Measurements from ENCODE around the gene SMIM30. TPM values are rescaled to one million over a fixed set of nuclear protein-coding genes. Genes with fewer than 3 reads are reported as not detected.

SMIM30 gene
- total RNA-seq, 1 experiment from 2014 or later: 32.3 TPM

DNA sequence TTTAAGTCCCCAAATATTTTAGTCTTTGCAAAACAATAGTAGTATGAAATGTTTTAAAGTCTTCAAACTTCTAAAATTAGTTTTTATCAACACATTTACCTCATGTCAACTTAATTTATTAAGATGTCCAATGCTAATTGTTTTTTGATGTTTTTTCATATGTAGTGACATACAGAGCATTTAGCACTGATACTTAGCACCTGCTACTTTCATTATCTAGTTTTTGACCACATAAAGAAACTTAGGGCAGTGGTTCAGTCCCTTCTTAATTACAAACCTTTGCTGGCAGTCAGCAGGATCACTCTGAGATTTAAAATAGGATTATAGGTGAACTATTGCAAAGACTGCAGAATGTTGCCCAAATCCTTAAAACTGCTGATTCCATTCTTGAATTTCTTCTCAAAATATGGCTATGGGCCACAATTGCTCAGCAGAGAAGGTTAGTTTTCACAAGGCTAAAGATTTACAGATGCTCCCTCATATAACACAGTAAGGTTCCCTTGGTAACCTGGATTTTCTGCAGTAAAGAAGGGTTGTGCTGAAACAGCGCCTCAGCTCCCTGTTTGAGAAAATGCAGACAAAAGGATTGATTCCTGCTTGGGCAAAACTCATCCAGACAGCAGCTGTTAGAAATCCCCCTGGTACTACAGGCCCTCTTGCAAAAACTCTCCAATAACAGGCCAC is 35.1 kb downstream of the SMIM30 start:
- BruUV-seq (replicated peaks): no TSS peak
- DNase-seq (ENCODE audit: unreplicated experiment): no peak
- Mint-ChIP-seq H3K9me3 (ENCODE audit: unreplicated experiment) (no peaks in the 10 kb centered on the region), H3K4me3 (ENCODE audit: unreplicated experiment) (no peak overlapping the region), H3K27me3 (ENCODE audit: insufficient read depth, unreplicated experiment) (peaks cover 11% of the 10 kb centered on the region), H3K4me1 (ENCODE audit: insufficient read depth, unreplicated experiment) (no peaks in the 10 kb centered on the region), H3K27ac (ENCODE audit: low read depth, unreplicated experiment) (no peak overlapping the region), H3K36me3 (ENCODE audit: insufficient read depth, unreplicated experiment) (no peaks in the 10 kb centered on the region)
- POLR2A ChIA-PET: no interaction called here
- CTCF ChIA-PET: no interaction called here
- TF ChIP-seq, protein P1, sequence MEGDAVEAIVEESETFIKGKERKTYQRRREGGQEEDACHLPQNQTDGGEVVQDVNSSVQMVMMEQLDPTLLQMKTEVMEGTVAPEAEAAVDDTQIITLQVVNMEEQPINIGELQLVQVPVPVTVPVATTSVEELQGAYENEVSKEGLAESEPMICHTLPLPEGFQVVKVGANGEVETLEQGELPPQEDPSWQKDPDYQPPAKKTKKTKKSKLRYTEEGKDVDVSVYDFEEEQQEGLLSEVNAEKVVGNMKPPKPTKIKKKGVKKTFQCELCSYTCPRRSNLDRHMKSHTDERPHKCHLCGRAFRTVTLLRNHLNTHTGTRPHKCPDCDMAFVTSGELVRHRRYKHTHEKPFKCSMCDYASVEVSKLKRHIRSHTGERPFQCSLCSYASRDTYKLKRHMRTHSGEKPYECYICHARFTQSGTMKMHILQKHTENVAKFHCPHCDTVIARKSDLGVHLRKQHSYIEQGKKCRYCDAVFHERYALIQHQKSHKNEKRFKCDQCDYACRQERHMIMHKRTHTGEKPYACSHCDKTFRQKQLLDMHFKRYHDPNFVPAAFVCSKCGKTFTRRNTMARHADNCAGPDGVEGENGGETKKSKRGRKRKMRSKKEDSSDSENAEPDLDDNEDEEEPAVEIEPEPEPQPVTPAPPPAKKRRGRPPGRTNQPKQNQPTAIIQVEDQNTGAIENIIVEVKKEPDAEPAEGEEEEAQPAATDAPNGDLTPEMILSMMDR (IDR thresholded peaks at IDR 0.05; ENCODE audit: unreplicated experiment): no peak
- intact Hi-C loops (cut with micrococcal nuclease): no loop called here

DNA sequence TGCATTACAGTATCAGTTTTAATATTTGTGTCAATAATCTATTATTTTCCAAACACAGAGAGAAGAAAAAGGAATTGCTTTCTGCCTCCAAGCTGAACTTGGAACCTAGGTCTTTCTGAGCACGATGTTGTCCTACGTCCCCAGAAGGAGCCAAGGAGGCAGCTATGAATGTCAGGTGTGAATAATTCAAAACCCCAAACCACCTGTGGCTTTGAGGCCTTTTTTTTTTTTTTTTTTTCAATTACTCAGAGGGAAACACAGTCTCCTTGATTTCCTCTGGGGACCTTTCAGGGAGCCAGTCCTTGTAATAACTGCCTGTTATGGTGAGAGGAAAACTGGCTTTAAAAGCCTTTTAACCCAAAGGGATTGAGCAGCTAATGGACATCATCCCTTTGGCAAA is 40.0 kb downstream of the SMIM30 start:
- H3K27me3 Mint-ChIP-seq (ENCODE audit: insufficient read depth, unreplicated experiment): no peaks in the 10 kb centered on the region
- H3K36me3 Mint-ChIP-seq (ENCODE audit: insufficient read depth, unreplicated experiment): no peaks in the 10 kb centered on the region

DNA sequence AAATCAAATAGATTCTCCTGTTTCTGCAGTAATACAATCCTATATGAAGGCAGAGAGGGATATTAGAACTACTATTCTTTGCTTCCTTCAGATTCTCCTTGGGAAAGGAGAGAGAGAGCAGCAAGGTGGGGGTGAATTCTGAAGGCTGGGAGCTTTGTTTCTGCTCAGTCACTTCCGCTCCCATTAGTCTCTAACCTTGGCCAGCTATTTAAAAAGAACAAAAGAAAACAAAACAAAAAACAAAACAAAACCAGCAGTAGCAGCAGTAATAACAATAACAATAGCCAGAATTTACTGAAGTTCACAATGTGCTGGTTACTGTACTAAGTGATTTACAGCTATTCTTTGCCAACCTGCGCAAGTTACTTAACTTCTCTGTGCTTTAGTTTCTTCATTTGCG is 41.7 kb downstream of the SMIM30 start:
- no peak for DNase-seq (ENCODE audit: unreplicated experiment)
- no peaks in the 10 kb centered on the region for H3K27me3 Mint-ChIP-seq (ENCODE audit: insufficient read depth, unreplicated experiment)
- no TSS peak for BruUV-seq (replicated peaks)
- ChIA-PET POLR2A (interaction anchor here (1.0 kb wide), 1 partner anchor 23 kb away, joined by 3 read pairs; no protein-coding TSS in a partner anchor), CTCF (interaction anchor here (0.6 to 1.1 kb wide), 5 partner anchors 9 to 224 kb away, joined by 3 read pairs; partner anchors contain the start of gene GPR85)
- TF ChIP-seq, protein P1 (IDR thresholded peaks at IDR 0.05; ENCODE audit: unreplicated experiment): no peak
- no peak overlapping the region for H3K27ac Mint-ChIP-seq (ENCODE audit: low read depth, unreplicated experiment)
- intact Hi-C loops (cut with micrococcal nuclease): no loop called here
- H3K9me3 Mint-ChIP-seq (ENCODE audit: unreplicated experiment): no peaks in the 10 kb centered on the region
- H3K36me3 Mint-ChIP-seq (ENCODE audit: insufficient read depth, unreplicated experiment): no peaks in the 10 kb centered on the region
- no peaks in the 10 kb centered on the region for H3K4me1 Mint-ChIP-seq (ENCODE audit: insufficient read depth, unreplicated experiment)
- no peak overlapping the region for H3K4me3 Mint-ChIP-seq (ENCODE audit: unreplicated experiment)

More for the DNA sequence above, 40.0 kb downstream of the SMIM30 start:
- TF ChIP-seq, protein P1 (IDR thresholded peaks at IDR 0.05; ENCODE audit: unreplicated experiment): no peak
- H3K27ac Mint-ChIP-seq (ENCODE audit: low read depth, unreplicated experiment): no peak overlapping the region
- no peak overlapping the region for H3K4me3 Mint-ChIP-seq (ENCODE audit: unreplicated experiment)
- no peak for DNase-seq (ENCODE audit: unreplicated experiment)
- ChIA-PET POLR2A (no interaction called here), CTCF (no interaction called here)
- no peaks in the 10 kb centered on the region for H3K9me3 Mint-ChIP-seq (ENCODE audit: unreplicated experiment)
- no peaks in the 10 kb centered on the region for H3K4me1 Mint-ChIP-seq (ENCODE audit: insufficient read depth, unreplicated experiment)
- intact Hi-C loops (cut with micrococcal nuclease): no loop called here
- no TSS peak for BruUV-seq (replicated peaks)

DNA sequence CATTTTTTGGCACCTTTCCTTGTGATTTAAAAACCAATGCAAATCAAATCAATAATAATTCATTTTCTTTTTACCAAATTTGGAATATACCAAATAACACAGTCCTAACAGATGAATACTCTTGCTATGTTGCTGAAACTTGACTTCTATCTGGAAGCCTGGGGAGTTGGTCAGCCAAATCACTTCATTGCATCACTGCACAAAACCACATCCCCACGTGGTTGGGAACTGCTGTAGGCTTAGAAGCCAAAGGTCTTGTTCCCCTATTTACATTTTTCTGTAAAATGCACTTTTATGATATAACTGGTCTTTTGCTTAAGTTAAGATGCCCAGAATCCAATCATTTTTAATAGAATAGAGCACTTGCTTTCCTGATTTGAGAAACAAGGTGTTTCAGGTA is 46.9 kb downstream of the SMIM30 start:
- ChIA-PET CTCF (no interaction called here), POLR2A (no interaction called here)
- Mint-ChIP-seq H3K4me3 (ENCODE audit: unreplicated experiment) (no peak overlapping the region), H3K36me3 (ENCODE audit: insufficient read depth, unreplicated experiment) (no peaks in the 10 kb centered on the region), H3K9me3 (ENCODE audit: unreplicated experiment) (no peaks in the 10 kb centered on the region), H3K4me1 (ENCODE audit: insufficient read depth, unreplicated experiment) (no peaks in the 10 kb centered on the region), H3K27me3 (ENCODE audit: insufficient read depth, unreplicated experiment) (no peaks in the 10 kb centered on the region), H3K27ac (ENCODE audit: low read depth, unreplicated experiment) (no peak overlapping the region)
- DNase-seq (ENCODE audit: unreplicated experiment): peak; percentile 41
- intact Hi-C loops (cut with micrococcal nuclease): no loop called here
- TF ChIP-seq, protein P1 (IDR thresholded peaks at IDR 0.05; ENCODE audit: unreplicated experiment): no peak
- no TSS peak for BruUV-seq (replicated peaks)

Other genes starting within 250 kb of the SMIM30 start
- 0.07 and 0.61 TPM in 2 replicates for gene GPR85, start 31.7 kb downstream of the SMIM30 start, total RNA-seq (2022)

Measured in MCF 10A (cell line).